DOHH2 (cell line): ENCODE data around the gene GPD2.

Experiments
- EZH2phosphoT487 ChIP-seq: fragments of 200-600 bp; sonication (generic); IDR thresholded peaks from 2 replicates; pipeline ENCODE4 v1.6.1; 2017; ENCODE audit warnings: borderline replicate concordance, mild to moderate bottlenecking, antibody characterized with exemption, low read length, moderate library complexity, mixed read lengths
- TF ChIP-seq, protein P1 (sequence below): fragments of 200-600 bp; sonication (generic); IDR thresholded peaks from one replicate; pipeline ENCODE4 v1.5.1; 2014; ENCODE audit warnings: antibody characterized with exemption, mild to moderate bottlenecking, low read depth, low read length; ENCODE audit not compliant: poor library complexity, severe bottlenecking

DNA sequence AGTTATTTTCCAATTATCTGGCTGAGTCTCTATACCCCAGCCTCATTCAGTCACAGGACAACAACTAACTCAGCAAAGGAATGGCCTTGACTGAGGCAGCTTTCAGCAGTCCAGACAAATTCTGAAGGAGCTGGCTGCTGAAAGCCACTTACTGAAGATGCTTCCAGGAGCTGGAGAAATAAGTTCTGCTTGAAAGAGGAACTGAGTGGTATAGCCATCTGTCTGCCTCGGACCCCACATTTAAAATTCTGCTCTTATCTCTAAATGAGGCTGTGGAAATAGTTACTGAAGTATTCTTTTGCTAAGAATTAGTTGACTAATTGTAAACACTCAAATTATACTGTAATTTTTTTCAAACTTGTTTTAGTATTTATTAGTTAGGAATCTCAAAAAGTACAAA, 9.1 kb upstream of the GPD2 start:
- TF ChIP-seq, protein P1, sequence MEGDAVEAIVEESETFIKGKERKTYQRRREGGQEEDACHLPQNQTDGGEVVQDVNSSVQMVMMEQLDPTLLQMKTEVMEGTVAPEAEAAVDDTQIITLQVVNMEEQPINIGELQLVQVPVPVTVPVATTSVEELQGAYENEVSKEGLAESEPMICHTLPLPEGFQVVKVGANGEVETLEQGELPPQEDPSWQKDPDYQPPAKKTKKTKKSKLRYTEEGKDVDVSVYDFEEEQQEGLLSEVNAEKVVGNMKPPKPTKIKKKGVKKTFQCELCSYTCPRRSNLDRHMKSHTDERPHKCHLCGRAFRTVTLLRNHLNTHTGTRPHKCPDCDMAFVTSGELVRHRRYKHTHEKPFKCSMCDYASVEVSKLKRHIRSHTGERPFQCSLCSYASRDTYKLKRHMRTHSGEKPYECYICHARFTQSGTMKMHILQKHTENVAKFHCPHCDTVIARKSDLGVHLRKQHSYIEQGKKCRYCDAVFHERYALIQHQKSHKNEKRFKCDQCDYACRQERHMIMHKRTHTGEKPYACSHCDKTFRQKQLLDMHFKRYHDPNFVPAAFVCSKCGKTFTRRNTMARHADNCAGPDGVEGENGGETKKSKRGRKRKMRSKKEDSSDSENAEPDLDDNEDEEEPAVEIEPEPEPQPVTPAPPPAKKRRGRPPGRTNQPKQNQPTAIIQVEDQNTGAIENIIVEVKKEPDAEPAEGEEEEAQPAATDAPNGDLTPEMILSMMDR = no peak
- TF ChIP-seq EZH2phosphoT487 = no peak
